Measurements from ENCODE around the gene RAVER2. TPM values are rescaled to one million over a fixed set of nuclear protein-coding genes. Genes with fewer than 3 reads are reported as not detected.
A peak's percentile ranks its signal among the peaks of the same experiment; 100 is the strongest.

RAVER2 gene
- total and polyA plus RNA-seq, 2 donors (not counting 3 experiments of a cell fraction or from before 2014, with no cell fraction given): 6.0 to 13.9 TPM

GRCh38 chr1:64878090-64878489, 133.2 kb downstream of the RAVER2 start:
- H3K4me1 ChIP-seq (ENCODE audit: control insufficient read depth, extremely low read depth, insufficient read depth, low read length): peaks cover 55% of the 10 kb centered on the region
- no peak overlapping the region for H3K4me2 ChIP-seq (ENCODE audit: insufficient read depth, low read length)
- peak overlapping the region; percentile 98 for H3K27ac ChIP-seq (ENCODE audit: insufficient read depth, low read depth, low read length)
- peaks cover 20% of the 10 kb centered on the region for H3K79me2 ChIP-seq (ENCODE audit: control insufficient read depth, insufficient read depth, low read length)
- no peak overlapping the region for H3K4me3 ChIP-seq (replicated peaks in 1 of 3; ENCODE audit: insufficient read depth in 1 of 3, low read depth in 1 of 3, low read length in 3 of 3)
- ChIA-PET CTCF (interaction anchor here (0.8 to 1.5 kb wide), 3 partner anchors 15 to 88 kb away, joined by 3 to 4 read pairs (median 3); no protein-coding TSS in a partner anchor), POLR2A (interaction anchor here (1.0 kb wide), 1 partner anchor 44 kb away, joined by 17 read pairs; no protein-coding TSS in a partner anchor)
- H2AFZ ChIP-seq (ENCODE audit: low read depth, low read length): no peak overlapping the region
- intact Hi-C loops (cut with micrococcal nuclease): loop anchor here (5.0 kb wide), 2 partner anchors 189 to 544 kb away; partner anchors contain the start of genes LEPR and LEPROT
- no peaks in the 10 kb centered on the region for H3K27me3 ChIP-seq (ENCODE audit: control insufficient read depth in 2 of 2, insufficient read depth in 2 of 2, low read length in 2 of 2)
- no peak for FAIRE-seq
- peaks cover 7 to 23% of the 10 kb centered on the region in 2 experiments for H3K36me3 ChIP-seq (ENCODE audit: control insufficient read depth in 2 of 2, extremely low read depth in 1 of 2, insufficient read depth in 2 of 2, low read length in 2 of 2)
- H4K20me1 ChIP-seq (replicated peaks; ENCODE audit: control insufficient read depth, extremely low read depth, insufficient read depth, low read length): no peaks in the 10 kb centered on the region
- H3K9me3 ChIP-seq (replicated peaks; ENCODE audit: control insufficient read depth, insufficient read depth, low read length): no peaks in the 10 kb centered on the region
- no peak for DNase-seq (ENCODE audit: low read depth, low spot score)
- H3K9ac ChIP-seq (replicated peaks; ENCODE audit: extremely low read depth, insufficient read depth, low read length): peak overlapping the region; percentile 17
- dilution Hi-C loops (cut with MboI; ENCODE audit: extremely low pct_ligation_motif_present, low sequenced_read_pairs): no loop called here
- no peak for TF ChIP-seq EZH2 (IDR thresholded peaks at IDR 0.05; ENCODE audit: borderline replicate concordance, low read depth, low read length, severe bottlenecking)
- TF ChIP-seq POLR2A (IDR thresholded peaks at IDR 0.05; ENCODE audit: low read depth, low read length): no peak
- TF ChIP-seq MAX (IDR thresholded peaks at IDR 0.05; ENCODE audit: insufficient read depth, insufficient read length): no peak
- TF ChIP-seq JUN (IDR thresholded peaks at IDR 0.05; ENCODE audit: borderline replicate concordance, insufficient read depth, insufficient read length, low read depth): no peak
- TF ChIP-seq POLR2AphosphoS5 (IDR thresholded peaks at IDR 0.05; ENCODE audit: insufficient read depth, low read depth, low read length): no peak
- TF ChIP-seq MYC (IDR thresholded peaks at IDR 0.05; ENCODE audit: low read depth, low read length): no peak
- TF ChIP-seq FOS (IDR thresholded peaks at IDR 0.05; ENCODE audit: borderline replicate concordance, insufficient read depth, low read length): no peak
- no peak for TF ChIP-seq CTCF (IDR thresholded peaks at IDR 0.05; ENCODE audit: extremely low read depth in 1 of 2, insufficient read depth in 1 of 2, low read depth in 1 of 2, low read length in 2 of 2)
- no peak for TF ChIP-seq GATA2 (IDR thresholded peaks at IDR 0.05; ENCODE audit: insufficient read depth, insufficient read length, low read depth, low read length)
- no peaks in the 10 kb centered on the region for H3K9me1 ChIP-seq (replicated peaks; ENCODE audit: control insufficient read depth, extremely low read depth, insufficient read depth, low read length)
- no TSS peak for BruUV-seq (replicated peaks)
